Hematopoietic multipotent progenitor cell treated with erythropoietin and hydrocortisone succinate and interleukin-3 and kit ligand, for 15 days (in vitro differentiated cells): Measurements from ENCODE around the gene DLG2.
"Not testable (repeated sequence)": the region's sequence is repeated elsewhere in the genome, so short reads cannot be mapped to it uniquely, and the experiment has no call there.

Source experiments
- DNase-seq: peaks from one replicate; pipeline ENCODE4 v3.0.0-alpha.2; 2015; ENCODE audit warnings: low spot score

Gene DLG2

DNA sequence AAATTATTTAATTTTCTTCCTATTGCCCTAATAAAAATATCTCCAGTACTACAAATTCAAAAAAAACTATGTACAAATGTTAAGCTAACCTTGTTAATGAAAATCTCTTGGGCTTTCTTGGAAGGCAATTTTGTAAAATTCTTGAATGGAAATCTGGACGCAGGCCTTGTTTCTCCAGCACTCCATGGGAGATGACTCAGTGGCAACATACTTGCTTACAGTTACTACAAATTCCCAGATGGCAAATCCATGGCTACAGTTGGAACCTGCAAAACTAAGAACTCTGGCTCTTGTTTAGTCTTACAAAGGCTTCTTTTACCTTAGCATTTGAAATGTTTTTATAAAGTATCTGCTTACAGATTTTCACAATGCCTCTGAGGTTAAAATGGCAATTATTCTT lies 725.2 kb downstream of the DLG2 start:
- DNase-seq = no peak

- no peak for DNase-seq
Observed at GRCh38 chr11:84899740-84900139, 727.4 kb downstream of the DLG2 start.

- DNase-seq = no peak
Observed at GRCh38 chr11:84899134-84899533, 728.0 kb downstream of the DLG2 start.

GRCh38 chr11:84894666-84895065 lies 732.5 kb downstream of the DLG2 start:
- no peak for DNase-seq

- DNase-seq = no peak
Observed at GRCh38 chr11:84890676-84891075, 736.5 kb downstream of the DLG2 start.

DNA sequence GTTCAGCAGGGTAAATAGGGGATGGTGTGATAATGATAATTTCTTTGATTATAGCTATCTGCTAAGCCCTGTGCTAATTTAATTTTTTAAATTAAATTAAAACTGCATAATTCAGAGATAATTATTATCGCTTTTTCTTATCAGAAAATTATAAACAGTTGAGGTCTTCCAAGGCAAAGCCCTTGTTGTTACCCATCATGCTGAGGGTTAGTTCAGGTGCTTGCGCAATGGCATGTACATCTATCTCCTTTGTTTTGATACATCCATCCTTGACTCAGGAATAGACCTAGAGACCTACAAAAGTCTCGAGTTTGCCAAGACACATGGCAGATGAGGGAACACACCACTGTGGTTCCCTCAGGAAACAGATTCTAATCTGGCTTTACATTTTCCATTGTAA lies 737.6 kb downstream of the DLG2 start:
- DNase-seq = no peak

- DNase-seq = no peak
Observed at GRCh38 chr11:84887055-84887629, 740.0 kb downstream of the DLG2 start.

- DNase-seq = no peak
Observed at GRCh38 chr11:84886344-84886743, 740.8 kb downstream of the DLG2 start.

DNA sequence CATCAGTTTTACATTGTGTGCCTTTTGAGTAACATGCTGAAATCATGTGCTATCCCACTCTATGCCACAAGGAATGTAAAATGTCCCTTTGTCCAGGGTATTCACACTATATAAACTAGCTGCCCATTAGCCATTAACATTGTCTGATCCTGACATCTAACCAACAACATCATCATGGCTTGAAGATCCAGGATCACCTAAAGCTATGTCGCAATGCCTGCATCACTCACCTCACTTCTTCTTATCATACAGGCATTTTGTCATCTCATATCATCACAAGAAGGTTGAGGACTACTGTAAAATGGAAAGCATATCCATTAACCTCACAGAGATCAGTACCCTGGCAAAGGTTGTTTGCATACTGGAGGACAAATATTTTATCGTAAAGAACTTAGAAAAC lies 742.3 kb downstream of the DLG2 start:
- no peak for DNase-seq

DNA sequence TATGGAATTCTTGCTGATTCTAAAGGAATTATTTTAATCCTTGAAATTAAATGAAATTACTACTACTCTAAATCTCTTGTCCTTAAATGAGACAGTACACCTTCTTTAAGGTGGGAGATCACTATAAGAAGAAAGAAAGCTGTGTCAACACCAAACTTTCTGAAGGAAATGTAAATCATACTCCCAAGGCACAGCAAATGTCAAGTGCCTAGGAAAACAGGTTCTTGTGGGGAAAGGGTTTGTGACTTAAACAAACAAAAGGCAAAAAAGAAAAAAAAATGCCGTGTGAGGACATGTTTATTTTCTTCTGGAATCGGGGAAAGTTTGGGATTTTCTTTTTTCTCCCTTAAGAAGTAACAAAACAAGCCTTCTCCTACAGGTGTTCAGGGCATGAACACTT lies 745.1 kb downstream of the DLG2 start:
- DNase-seq = no peak

DNA sequence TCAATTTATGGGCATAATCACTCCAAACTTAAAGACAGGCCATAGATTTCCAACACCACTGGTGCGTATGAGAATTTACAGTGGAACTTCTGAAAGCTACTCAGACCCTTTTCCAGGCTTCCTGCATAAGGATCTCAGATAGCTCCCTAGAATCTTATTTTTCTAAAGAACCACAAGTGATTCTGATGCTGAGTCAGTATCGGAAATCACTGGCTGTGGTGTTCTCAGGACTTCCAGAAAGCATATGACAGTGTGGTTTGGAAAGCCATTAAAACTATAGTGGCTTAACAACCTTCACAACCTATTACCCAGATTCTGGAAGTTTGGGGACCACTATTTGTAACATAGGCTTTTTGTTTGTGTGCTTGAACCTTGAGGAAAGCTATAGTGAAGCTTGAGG lies 756.0 kb downstream of the DLG2 start:
- DNase-seq = no peak

DNA sequence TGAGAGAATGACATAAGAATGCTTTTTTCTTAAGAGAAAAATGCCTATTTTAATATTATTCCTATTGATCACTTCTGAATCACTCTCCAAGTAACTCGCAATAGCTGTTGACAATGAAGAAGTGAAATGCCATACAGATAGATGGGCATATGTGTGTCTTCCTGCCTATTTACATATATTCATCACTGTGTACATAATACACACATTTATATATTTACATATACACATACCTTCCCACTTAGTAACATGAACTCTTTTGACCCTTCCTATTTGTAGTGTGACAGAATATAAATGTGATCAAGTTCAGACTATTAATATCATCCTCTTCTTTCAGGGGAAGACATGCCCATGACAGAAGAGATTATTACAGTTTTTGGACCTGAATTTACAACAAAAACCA lies 756.7 kb downstream of the DLG2 start:
- no peak for DNase-seq

GRCh38 chr11:84866922-84867321 lies 760.2 kb downstream of the DLG2 start:
- no peak for DNase-seq

DNA sequence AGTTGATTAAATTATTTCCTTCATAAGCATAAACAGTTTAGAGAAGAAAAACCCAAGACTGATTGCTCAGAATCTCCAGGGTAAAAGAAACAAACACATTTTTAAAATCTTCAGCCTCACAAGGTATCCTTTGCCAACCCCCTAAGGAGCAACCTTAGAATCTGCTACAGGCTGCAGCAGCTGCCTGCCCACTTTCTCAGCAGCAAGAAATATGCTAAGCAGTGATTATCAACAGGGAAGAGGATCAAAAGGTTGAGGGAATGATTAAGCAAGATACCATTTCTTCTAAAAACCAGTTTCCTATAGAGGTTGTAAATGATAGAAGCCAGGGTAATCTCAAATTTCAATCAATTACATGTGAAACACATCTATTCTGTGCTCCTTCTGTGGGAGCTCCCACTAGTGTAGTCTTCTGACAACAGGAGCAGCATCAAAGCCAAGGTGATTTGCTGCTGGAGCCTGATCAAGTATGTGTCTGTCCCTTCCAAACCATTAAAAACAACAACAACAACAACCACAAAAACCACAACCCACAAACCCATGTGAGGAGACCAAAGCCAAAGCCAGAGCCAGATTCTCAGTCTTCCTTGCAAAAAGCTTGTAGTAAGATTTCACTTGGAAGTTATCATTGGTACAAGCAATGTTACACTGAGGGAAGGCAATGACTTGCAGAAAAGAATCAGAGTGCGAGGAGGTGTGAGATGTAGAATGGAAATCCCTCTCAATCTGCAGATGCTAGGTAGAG lies 761.2 kb downstream of the DLG2 start:
- no peak for DNase-seq

- DNase-seq = no peak
Observed at GRCh38 chr11:84865257-84865656, 761.9 kb downstream of the DLG2 start.

- no peak for DNase-seq
Observed at GRCh38 chr11:84857746-84858145, 769.4 kb downstream of the DLG2 start.

DNA sequence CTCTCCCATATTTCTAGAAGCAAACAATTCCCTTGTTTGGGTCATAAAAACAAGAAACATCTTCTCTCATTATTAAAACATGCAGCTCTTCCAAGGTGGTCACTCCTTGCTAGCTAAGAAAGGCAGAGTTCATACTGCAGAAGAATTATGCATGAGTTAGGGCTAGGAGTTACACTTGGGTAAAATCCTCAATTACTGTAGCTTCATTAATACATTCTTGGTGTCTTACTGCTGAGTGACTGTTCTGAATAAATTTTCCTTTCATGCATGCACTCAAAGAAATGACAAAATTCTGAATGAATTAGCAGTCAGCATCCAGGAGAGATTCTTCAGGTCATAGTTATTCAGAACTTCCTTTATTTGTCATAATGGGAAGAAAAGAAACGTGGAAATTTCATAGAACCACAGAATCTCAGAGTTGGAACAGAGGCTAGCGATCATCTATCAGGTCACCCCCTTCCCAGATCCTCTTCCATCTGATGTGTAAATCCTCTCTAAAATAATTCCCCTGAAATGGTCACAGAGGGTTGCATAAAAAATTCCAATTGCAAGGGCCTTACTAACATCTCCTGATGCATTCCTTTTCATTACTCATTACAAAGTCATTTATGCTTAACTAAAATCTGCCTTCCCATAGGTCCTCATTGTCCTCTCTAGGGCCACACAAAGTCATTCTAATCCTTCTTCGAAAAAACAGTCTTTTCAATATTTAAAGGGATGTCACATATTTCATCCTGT lies 771.5 kb downstream of the DLG2 start:
- no peak for DNase-seq

DNA sequence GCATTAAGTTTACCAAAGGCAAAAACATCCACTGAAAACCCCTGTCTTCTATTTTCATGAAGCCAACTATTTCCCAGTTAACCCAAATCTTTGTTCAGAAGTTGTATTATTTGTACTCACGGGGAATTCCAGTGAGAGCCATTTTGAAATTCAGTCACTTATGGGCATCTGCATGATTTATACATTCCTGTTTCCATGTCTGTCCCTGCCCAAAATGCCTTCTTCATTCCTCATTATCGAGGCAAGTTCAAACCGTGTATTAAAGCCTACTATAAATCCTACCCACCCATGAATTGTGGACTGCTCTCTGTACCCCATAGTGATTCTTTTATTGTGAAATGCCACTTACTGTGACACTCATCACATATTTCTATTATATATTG lies 772.7 kb downstream of the DLG2 start:
- no peak for DNase-seq

- DNase-seq = no peak
Observed at GRCh38 chr11:84853841-84854497, 773.2 kb downstream of the DLG2 start.

- DNase-seq = no peak
Observed at GRCh38 chr11:84847842-84848241, 779.3 kb downstream of the DLG2 start.

DNA sequence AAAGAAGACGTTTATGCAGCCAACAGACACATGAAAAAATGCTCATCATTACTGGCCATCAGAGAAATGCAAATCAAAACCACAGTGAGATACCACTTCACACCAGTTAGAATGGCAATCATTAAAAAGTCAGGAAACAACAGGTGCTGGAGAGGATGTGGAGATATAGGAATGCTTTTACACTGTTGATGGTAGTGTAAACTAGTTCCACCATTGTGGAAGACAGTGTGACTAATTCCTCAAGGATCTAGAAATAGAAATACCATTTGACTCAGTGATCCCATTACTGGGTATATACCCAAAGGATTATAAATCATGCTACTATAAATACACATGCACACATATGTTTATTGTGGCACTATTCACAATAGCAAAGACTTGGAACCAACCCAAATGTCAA lies 786.9 kb downstream of the DLG2 start:
- DNase-seq = not testable (repeated sequence)

DNA sequence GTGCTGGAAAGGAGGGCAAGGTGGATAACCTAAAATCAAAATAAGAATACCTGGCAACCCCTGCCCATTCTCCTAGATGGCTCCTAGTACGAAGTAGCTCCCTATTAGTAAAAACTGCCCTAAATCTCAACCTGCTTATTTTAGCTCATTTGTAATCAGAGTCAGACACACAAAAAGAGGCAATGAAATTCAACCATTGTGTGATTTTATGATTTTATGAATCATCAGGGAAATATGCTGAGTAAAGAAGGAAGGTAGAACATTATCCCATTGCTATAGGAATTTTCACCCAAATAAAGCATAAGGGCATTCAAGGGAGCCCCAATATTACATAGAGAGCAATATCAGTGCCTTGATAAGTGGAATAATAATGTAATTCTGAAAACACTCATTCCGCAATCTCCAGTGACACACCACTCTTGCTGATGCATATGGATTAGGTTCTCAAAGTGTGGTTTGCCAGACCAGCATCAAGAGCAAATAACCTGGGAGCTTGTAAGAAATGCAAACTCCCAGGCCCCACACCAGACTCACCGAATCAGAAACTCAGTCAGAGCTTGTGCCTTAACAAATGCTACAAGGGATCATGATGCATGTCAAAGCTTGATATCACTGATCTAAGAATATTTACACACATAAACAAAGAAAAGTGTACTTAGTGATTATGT lies 789.6 kb downstream of the DLG2 start:
- DNase-seq = no peak
